ENCODE results near the gene RAP1GAP. TPM values are rescaled to one million over a fixed set of nuclear protein-coding genes. Genes with fewer than 3 reads are reported as not detected.

Gene RAP1GAP
- polyA plus RNA-seq, 1 donor from 2014 or later, result 9.8 TPM

DNA sequence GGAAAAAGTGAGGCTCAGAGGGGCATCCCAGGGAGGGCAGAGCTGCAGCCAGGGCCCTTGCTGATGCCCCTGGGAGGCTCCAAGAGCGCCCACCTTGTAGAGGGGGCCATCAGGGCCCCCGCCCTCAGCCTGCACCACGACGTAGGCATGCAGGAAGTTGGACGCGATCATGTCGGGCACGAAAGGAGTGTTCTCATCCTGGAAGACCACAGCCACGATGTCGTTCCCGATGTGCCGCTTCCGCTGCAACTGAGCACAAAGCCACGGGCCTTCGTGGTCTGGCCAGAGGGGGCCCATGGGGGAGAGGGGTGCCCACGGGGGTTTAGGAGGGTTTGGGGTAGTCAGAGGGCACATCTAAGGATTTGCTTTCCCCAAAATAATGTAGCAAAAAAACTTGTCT, 59.1 kb downstream of the RAP1GAP start:
- no peak overlapping the region for H3K4me3 ChIP-seq (ENCODE audit: low read length)
- H2AFZ ChIP-seq (ENCODE audit: low read depth, low read length), result no peak overlapping the region
- no peaks in the 10 kb centered on the region for H3K27me3 ChIP-seq (ENCODE audit: insufficient read depth, low read depth, low read length)
- no peaks in the 10 kb centered on the region for H3F3A ChIP-seq (ENCODE audit: insufficient read depth, low read length, poor library complexity, severe bottlenecking)
- no peak overlapping the region for H3K27ac ChIP-seq (ENCODE audit: low read length)
- TF ChIP-seq EP300 (conservative IDR thresholded peaks at IDR 0.05; ENCODE audit: poor library complexity, severe bottlenecking) (no peak), MXI1 (conservative IDR thresholded peaks at IDR 0.05; ENCODE audit: poor library complexity, severe bottlenecking) (no peak), EZH2 (IDR thresholded peaks at IDR 0.05; ENCODE audit: borderline replicate concordance, insufficient read depth, low read length, poor library complexity, severe bottlenecking) (no peak), RAD21 (conservative IDR thresholded peaks at IDR 0.05) (no peak)
- no peaks in the 10 kb centered on the region for H4K20me1 ChIP-seq (ENCODE audit: insufficient read depth)
- H3K79me2 ChIP-seq (replicated peaks; ENCODE audit: insufficient read depth, low read length), result no peaks in the 10 kb centered on the region
- no peak overlapping the region for H3K4me2 ChIP-seq (ENCODE audit: low read length)
- H3K9ac ChIP-seq (ENCODE audit: low read length), result no peak overlapping the region
- no peaks in the 10 kb centered on the region for H3K9me2 ChIP-seq (ENCODE audit: insufficient read depth, low read length)
- H3K36me3 ChIP-seq (ENCODE audit: insufficient read depth, low read length), result no peaks in the 10 kb centered on the region
- H3K9me3 ChIP-seq (ENCODE audit: low read length), result no peaks in the 10 kb centered on the region

DNA sequence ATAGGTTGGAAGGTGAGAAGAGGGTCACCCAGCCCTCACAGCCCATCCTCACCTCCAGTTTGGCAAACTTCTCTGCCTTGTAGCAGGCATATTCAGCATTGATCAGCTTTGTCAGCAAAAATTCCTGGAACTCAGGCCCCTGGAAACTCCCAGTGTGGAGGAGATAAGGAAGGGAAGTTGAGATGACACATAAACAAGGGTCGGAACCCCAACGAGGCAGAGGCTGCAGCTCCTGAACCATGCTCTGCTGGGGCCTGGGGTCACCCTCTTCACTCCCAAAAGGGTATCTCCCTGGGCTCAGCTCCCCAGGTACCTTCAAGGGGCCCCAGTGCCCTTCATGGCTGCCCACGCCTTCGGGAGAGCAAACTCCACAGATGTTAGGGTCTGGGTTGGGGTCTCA, 60.4 kb downstream of the RAP1GAP start:
- Histone ChIP-seq H3K9me3 (ENCODE audit: low read length) (no peaks in the 10 kb centered on the region), H3K27me3 (ENCODE audit: insufficient read depth, low read depth, low read length) (no peaks in the 10 kb centered on the region), H3K9ac (ENCODE audit: low read length) (no peak overlapping the region), H3K4me3 (ENCODE audit: low read length) (no peak overlapping the region), H3K36me3 (ENCODE audit: insufficient read depth, low read length) (no peaks in the 10 kb centered on the region), H3F3A (ENCODE audit: insufficient read depth, low read length, poor library complexity, severe bottlenecking) (no peaks in the 10 kb centered on the region), H3K4me2 (ENCODE audit: low read length) (no peak overlapping the region), H3K79me2 (replicated peaks; ENCODE audit: insufficient read depth, low read length) (no peaks in the 10 kb centered on the region), H3K9me2 (ENCODE audit: insufficient read depth, low read length) (no peaks in the 10 kb centered on the region), H4K20me1 (ENCODE audit: insufficient read depth) (no peaks in the 10 kb centered on the region), H3K27ac (ENCODE audit: low read length) (no peak overlapping the region), H2AFZ (ENCODE audit: low read depth, low read length) (no peak overlapping the region)
- TF ChIP-seq, protein P1, sequence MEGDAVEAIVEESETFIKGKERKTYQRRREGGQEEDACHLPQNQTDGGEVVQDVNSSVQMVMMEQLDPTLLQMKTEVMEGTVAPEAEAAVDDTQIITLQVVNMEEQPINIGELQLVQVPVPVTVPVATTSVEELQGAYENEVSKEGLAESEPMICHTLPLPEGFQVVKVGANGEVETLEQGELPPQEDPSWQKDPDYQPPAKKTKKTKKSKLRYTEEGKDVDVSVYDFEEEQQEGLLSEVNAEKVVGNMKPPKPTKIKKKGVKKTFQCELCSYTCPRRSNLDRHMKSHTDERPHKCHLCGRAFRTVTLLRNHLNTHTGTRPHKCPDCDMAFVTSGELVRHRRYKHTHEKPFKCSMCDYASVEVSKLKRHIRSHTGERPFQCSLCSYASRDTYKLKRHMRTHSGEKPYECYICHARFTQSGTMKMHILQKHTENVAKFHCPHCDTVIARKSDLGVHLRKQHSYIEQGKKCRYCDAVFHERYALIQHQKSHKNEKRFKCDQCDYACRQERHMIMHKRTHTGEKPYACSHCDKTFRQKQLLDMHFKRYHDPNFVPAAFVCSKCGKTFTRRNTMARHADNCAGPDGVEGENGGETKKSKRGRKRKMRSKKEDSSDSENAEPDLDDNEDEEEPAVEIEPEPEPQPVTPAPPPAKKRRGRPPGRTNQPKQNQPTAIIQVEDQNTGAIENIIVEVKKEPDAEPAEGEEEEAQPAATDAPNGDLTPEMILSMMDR (IDR thresholded peaks at IDR 0.05; ENCODE audit: poor library complexity, severe bottlenecking), result no peak
- TF ChIP-seq RAD21 (conservative IDR thresholded peaks at IDR 0.05) (no peak), EP300 (conservative IDR thresholded peaks at IDR 0.05; ENCODE audit: poor library complexity, severe bottlenecking) (no peak), TAF1 (IDR thresholded peaks at IDR 0.05; ENCODE audit: low read depth) (no peak), SMC3 (conservative IDR thresholded peaks at IDR 0.05; ENCODE audit: poor library complexity) (no peak), MXI1 (conservative IDR thresholded peaks at IDR 0.05; ENCODE audit: poor library complexity, severe bottlenecking) (no peak), EZH2 (IDR thresholded peaks at IDR 0.05; ENCODE audit: borderline replicate concordance, insufficient read depth, low read length, poor library complexity, severe bottlenecking) (no peak), POLR2AphosphoS5 (IDR thresholded peaks at IDR 0.05) (no peak)
- TF ChIP-seq, protein P2, sequence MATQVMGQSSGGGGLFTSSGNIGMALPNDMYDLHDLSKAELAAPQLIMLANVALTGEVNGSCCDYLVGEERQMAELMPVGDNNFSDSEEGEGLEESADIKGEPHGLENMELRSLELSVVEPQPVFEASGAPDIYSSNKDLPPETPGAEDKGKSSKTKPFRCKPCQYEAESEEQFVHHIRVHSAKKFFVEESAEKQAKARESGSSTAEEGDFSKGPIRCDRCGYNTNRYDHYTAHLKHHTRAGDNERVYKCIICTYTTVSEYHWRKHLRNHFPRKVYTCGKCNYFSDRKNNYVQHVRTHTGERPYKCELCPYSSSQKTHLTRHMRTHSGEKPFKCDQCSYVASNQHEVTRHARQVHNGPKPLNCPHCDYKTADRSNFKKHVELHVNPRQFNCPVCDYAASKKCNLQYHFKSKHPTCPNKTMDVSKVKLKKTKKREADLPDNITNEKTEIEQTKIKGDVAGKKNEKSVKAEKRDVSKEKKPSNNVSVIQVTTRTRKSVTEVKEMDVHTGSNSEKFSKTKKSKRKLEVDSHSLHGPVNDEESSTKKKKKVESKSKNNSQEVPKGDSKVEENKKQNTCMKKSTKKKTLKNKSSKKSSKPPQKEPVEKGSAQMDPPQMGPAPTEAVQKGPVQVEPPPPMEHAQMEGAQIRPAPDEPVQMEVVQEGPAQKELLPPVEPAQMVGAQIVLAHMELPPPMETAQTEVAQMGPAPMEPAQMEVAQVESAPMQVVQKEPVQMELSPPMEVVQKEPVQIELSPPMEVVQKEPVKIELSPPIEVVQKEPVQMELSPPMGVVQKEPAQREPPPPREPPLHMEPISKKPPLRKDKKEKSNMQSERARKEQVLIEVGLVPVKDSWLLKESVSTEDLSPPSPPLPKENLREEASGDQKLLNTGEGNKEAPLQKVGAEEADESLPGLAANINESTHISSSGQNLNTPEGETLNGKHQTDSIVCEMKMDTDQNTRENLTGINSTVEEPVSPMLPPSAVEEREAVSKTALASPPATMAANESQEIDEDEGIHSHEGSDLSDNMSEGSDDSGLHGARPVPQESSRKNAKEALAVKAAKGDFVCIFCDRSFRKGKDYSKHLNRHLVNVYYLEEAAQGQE (IDR thresholded peaks at IDR 0.05; ENCODE audit: borderline replicate concordance), result no peak

Measured in neural cell (in vitro differentiated cells).